GM21526 (cell line): ENCODE data around the gene LRFN2.

ENCODE experiments used
- ATAC-seq: cut with Tn5 transposase; IDR thresholded peaks from one replicate; pipeline ENCODE4 v1.9.1; 2021; ENCODE audit warnings: moderate library complexity; ENCODE audit not compliant: unreplicated experiment, low FRiP score

The LRFN2 gene

GRCh38 chr6:40440053-40440452, 147.1 kb downstream of the LRFN2 start:
- no peak for ATAC-seq

DNA sequence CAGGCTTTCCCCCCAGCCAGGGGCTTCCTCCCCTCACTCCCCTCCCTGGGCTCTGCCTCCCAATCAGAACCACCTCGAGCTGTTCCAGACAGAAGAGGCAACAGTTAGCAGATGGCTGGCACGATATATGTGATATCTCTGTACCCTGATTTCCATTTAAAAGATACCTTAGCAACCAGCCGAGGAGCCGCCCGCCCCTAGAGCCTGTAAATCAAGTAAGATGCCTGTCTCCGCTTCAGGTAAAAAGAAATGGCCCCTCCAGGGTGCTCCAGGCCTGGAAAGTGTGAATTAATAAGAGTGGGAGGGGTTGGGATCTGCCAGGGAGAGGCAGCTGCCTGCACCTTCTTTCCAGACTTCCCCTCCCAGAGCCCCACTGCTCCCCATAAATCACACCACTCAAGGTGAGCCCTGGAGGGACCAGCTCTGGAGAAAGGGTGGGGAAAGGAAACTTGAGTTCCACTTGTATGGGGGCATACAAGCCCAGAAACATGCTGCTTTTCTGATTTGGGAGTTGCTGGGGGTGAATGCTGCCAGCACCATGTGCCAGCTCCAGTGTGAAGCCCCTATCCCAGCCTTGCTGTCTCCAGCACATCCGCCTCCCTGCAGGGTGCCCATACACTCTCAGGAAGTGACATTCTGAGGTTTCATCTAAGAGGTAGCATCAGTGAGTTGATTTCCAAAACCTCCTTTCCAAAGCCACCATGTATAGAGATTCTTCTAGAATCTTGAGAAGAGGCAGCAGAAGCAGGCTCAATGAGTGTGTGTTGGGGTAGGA, 148.0 kb downstream of the LRFN2 start:
- ATAC-seq = no peak

DNA sequence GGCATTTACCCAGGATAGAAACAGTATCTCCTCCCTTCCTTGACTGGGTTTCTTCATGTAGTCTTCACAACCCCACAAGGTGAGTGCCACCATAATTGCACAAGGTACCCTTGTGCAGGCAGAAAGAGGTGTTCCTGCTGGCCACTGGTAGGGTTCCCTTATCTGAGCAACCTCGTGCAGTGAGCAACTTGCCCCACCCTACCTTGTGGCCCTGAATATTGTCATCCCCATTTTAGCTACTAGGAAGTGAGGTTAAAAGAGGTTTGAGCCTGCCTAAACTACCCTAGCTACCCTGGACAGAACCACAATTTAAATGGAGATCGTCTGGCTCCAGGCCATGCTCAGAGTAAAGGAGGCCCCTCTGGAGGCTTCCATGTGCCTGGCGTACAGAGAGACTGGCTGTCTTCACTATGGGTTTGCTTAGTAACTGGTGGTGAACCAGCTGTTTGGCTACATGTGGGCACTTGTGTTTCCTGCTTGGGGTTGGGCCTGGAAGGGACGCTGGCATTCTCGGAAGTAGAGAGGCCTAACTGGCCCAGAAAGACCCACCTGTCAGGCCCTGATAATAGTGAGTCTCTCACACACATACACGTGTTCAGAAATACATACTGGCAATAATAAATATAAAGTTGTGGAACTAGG, 148.8 kb downstream of the LRFN2 start:
- no peak for ATAC-seq

- ATAC-seq = no peak
Measured at GRCh38 chr6:40437631-40438030, 149.5 kb downstream of the LRFN2 start.

- ATAC-seq = no peak
Measured at GRCh38 chr6:40436685-40437604, 150.2 kb downstream of the LRFN2 start.

DNA sequence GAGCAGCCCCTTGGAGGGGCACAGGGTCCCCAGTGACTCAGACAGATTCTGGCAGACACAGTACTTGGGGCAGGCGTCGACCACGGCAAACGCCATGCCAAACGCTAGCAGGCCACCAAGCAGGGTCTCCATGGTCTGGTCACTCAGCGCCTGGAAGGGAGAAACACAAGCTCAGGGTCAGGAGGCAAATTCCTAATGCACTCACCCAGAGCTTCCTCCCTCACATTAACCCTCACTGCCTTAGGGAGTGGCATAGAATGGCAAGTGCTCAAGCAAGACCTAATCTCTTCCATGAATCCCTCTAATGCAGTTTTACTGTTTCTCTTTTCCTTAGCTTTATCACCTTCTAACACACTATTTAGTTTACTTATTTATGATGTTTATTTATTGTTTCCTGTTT, 154.2 kb downstream of the LRFN2 start:
- ATAC-seq = no peak

GRCh38 chr6:40431706-40432105, 155.5 kb downstream of the LRFN2 start:
- no peak for ATAC-seq

GRCh38 chr6:40427196-40427595, 160.0 kb downstream of the LRFN2 start:
- ATAC-seq = no peak

GRCh38 chr6:40426346-40427066, 160.7 kb downstream of the LRFN2 start:
- no peak for ATAC-seq

DNA sequence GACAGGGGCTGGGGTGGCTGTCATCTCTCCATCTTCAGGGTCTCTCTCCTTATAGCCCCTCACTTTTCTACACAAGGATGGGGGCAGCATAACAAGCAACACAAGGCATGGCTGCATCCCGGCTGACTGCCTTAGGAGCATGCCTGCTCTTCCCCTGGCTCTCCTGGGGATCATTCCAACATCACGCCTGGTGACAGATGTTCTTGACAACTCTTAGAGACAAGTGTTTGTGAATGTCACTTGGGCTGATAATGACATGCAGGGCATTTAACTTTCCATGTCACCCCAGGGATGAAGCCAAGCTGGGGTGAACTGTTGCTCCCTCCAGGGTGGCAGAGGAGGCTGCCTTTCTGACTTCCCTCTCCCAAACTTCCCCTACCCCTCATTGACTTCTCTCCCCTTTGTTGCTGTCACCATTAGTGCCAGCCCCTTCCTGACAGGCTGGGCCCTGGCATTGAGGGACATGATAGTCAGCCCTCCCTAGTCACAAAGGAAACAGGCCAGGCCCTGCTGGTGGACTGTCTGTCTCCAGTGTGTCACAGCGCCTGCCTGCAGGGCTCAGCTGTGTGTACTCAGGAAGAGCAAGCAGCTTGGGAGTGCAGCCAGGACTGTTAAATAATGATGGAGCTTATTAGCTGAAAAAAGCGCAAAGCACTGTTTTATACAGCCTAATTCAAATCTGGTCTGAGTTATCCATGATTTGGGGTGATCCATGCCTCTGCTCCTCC, 161.8 kb downstream of the LRFN2 start:
- no peak for ATAC-seq

GRCh38 chr6:40422046-40422445, 165.1 kb downstream of the LRFN2 start:
- no peak for ATAC-seq

DNA sequence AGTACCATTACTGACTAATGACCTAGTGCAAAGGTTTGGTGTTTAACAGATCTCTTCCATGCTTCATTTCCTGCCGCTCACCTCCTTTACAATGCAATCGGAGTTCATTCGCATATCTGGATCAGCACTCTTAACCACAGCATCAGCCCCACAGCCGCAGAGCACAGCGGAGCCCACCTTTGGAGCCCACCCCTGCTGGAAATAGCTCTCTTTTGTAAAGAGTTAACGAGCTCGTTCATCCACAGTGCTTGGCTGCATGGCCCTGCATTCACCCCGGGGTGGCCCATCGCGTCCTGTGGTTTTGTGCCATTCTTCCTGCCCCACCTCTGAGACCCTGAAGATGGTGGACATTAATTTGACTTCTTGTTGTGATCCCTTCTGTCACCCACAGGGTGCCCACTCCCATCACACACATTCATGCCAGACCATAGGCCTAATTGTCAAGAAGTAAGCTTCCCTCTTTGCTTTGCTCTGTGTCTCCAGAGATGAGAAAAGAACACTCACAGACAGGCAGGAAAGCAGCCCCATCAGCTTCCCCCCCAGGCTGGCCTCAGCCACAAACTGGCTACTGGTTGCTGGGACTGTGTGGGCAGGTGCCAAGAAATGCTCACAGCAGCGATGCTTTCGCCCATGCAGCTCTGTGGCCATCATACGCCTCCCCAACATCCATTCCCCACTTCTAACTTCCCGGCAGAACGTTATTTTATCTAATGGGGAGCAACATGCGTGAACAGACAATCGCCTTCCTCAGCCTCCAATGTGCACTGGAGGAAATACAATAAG, 167.0 kb downstream of the LRFN2 start:
- ATAC-seq = no peak

GRCh38 chr6:40419377-40419776, 167.8 kb downstream of the LRFN2 start:
- no peak for ATAC-seq

GRCh38 chr6:40417031-40417430, 170.1 kb downstream of the LRFN2 start:
- ATAC-seq = no peak

GRCh38 chr6:40414617-40415016, 172.5 kb downstream of the LRFN2 start:
- ATAC-seq = no peak

DNA sequence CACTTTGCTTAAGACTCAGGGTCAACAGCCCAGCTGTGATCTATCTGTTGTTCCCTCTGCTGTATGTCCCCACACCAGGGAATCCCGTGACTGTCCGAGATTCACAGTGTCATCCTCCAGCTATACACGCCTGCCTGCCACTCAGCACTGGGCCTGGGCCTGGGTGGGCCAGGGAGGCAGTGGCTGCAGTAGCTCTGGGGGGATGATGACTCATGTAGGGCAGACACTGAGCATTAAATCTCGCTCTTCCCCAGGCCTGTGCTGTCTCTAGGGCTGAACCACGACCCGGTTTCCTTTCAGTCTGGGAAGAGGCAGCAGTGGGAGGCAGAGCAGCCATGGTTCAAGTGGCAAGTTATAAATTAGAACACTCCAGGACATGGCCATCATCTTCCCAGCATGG, 173.9 kb downstream of the LRFN2 start:
- ATAC-seq = no peak

- no peak for ATAC-seq
Measured at GRCh38 chr6:40411881-40412280, 175.3 kb downstream of the LRFN2 start.

DNA sequence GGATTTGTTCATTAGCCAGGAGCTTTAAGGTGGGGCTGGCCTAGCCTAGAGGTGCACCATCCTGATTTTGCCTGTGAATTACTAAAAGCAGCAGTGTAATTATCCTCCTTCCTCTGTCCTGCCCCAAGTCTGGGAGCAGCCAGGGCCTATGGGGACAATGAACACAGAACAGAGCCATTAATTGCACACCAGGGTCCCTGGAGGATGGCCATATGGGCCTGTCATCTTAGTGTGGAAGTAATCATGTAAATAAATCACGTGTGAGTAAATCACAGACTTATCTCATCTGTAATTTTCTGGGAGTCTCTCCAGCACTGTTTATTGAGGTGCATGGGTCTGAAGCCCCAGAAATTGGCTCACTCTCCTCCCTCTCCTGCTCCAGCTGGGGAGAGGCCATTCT, 176.3 kb downstream of the LRFN2 start:
- no peak for ATAC-seq

DNA sequence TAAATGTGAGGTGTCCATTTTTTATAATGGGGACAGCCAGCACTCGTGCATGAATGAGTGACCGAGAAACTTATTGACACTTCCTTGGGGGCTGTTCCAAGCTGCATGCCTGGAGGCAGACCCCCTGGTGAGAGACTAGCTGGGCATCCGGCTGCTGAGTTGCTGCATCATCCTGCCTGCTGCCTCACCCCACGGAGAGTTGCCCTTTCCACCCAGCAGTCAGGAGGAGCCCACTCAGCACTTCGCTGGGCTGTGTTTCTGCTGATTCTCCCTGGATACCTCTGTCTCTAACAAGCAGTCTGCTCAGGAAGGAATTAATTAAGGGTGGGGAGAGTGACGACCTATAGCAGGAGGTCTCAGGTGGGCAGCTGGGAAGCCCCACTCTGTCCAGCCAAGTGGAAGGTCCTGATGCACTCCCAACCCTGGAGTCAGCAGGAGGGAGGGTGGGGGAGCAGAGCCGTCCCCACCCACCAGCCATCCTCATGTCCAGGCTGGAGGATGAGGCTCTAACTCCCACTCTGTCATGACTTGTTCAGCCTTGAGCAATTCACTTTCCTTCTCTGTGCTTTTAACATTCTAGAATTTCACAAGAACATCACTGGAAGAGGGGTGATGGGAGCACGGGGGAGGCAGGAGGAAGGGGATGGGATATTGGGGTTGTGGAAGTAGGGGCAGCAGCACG, 177.3 kb downstream of the LRFN2 start:
- ATAC-seq = no peak
